ENCODE data around the gene LILRB1.
"Not testable (repeated sequence)": the region's sequence is repeated elsewhere in the genome, so short reads cannot be mapped to it uniquely, and the experiment has no call there.

The LILRB1 gene

DNA sequence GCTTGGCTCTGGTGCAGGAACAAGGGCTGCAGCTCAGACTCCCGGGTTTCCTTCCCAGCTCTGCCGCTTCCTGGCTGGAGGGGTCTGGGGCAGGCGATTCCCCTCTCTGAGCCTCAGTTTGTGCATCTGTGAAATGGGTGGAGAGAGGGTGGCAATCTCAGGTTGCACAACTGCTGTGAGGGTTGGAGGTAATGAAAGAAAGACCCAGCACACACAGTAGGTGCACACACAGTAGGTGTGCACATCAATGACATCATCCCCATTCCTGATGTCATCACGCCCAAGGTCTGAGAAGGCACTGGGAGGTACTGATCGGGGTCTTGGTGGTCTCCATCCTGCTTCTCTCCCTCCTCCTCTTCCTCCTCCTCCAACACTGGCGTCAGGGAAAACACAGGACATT is 35.2 kb downstream of the LILRB1 start:
- DNase-seq: no peak

DNA sequence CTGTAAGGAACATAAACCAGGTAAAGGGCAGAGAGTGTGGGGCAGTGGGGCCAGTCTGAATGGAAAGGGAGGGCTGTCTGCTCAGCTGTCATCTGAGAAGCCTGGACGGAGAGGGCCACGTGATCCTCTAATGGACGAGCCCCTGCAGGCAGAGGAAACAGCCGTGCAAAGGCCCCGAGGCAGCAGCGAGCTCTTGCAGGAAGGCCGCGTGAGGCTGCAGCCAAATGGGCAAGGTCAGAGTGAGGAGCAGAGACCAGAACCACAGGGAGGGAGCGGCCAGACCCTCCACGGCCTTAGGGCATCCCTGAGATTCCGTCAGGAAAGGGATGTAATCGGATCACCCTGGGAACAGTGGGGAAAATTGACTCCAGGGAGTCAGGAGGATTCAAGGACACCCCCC is 36.9 kb downstream of the LILRB1 start:
- no peak for DNase-seq

GRCh38 chr19:54668353-54668752 is 38.1 kb downstream of the LILRB1 start:
- no peak for DNase-seq

GRCh38 chr19:54670576-54671357 is 40.5 kb downstream of the LILRB1 start:
- no peak for DNase-seq

DNA sequence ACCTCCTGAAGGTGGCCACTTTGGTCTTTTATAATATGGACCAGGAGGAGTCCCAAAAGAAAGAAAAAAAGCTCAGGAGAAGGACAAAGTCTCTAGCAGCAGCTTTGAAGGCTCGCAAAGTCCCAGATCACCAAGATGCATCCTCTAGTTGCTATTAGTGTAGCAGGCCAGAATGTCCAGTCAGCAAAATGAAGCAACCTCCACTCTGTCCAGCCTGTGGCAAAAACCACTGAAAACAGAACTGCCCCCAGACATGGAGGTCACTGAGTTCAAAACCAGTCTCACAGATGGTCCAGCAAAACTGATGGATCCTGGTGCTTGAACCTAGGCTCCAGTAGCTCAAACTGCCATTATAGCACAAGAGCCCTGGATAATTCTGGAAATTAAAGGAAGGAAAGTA is 42.9 kb downstream of the LILRB1 start:
- no peak for DNase-seq

GRCh38 chr19:54674021-54674617 is 43.8 kb downstream of the LILRB1 start:
- no peak for DNase-seq

- DNase-seq: peak in 1 of 2 donors; percentile 12
Measured at GRCh38 chr19:54676210-54676834, 46.0 kb downstream of the LILRB1 start.

DNA sequence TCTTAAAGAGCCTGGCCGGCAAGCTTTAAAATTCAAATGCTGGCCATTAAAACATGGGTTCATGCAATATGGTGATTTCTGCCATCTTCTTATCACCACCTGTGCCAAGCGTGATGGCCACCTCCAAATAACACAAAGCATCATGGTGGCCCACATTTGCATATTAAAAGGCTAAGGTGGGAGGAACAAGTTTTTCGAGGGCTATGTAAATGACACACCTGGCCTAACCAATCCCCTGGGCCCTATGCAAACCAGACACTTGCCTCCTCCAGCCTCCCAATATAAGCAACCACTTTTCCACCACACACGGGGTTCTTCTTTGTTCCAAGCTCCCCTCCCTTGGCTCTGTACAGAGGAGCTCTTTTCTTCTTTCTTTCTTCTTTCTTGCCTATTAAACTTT is 46.9 kb downstream of the LILRB1 start:
- no peak for DNase-seq

DNA sequence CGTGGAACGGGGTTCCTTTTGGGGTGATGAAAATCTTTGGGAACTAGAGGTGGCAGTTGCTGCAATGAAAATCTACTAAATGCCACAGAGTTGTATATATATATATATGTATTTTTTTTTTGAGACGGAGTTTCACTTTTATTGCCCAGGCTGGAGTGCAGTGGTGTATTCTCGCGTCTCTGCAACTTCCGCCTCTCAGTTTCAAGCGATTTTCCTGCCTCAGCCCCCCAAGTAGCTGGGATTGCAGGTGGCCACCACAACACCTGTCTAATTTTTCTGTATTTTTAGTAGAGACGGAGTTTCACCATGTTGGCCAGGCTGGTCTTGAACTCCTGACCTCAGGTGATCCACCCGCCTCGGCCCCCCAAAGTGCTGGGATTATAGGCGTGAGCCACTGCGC is 51.3 kb downstream of the LILRB1 start:
- DNase-seq: not testable (repeated sequence)

GRCh38 chr19:54682306-54682856 is 52.1 kb downstream of the LILRB1 start:
- DNase-seq: no peak

- no peak for DNase-seq
Measured at GRCh38 chr19:54684527-54684926, 54.2 kb downstream of the LILRB1 start.
